ENCODE measurements around the gene CCDC183. TPM values are rescaled to one million over a fixed set of nuclear protein-coding genes. Genes with fewer than 3 reads are reported as not detected.

CCDC183 gene
- polyA plus RNA-seq, 3 donors: 0.54 to 2.1 TPM; not detected in 1

DNA sequence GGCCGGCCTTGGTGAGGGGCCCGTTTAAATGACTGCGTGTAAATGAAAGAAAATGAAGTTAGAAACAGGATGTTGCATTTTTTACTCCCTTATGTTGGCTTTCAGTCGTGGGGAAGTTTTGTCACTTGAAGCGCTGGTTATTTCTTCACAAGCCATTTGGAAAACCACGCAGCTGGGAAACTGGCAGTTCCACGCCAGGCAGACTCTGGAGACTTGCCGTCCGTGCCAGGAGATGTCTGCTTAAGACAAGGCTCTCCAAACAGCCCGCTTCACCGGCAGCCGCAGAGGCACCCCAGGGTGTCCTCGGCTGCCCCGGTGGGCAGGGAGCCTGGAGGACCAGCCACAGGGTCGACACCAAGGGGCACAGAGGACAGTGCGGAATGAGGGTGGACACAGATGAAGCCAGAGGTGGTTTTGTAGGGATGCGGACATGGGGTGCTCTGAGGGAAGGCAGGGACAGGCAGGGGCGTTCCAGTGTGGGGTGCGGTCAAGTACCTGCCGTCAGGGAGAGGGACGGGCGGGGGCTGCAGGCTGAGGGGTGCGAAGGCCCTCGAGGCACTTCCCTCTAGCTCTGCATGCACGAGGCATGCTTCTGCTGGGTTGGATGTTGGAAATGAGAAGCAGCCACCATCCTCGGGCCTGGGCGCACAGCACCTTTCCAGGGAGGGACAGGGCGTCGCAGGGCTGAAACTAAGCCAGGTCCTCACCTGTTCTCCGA lies 35.0 kb downstream of the CCDC183 start:
- no peak for DNase-seq
- peaks cover 68 to 85% of the 10 kb centered on the region in 2 donors for H3K36me3 ChIP-seq (replicated peaks in 1 of 2; ENCODE audit: control insufficient read depth in 1 of 2, insufficient read depth in 2 of 2, low read length in 2 of 2)
- H3K4me2 ChIP-seq (replicated peaks; ENCODE audit: extremely low read depth, low read length, poor library complexity, severe bottlenecking): no peak overlapping the region
- intact Hi-C loops (cut with micrococcal nuclease): no loop called here
- no peak overlapping the region for H3K9ac ChIP-seq (ENCODE audit: insufficient read depth, low read length, poor library complexity, severe bottlenecking)
- 85% methylated on average over 29 of the region's 30 CpGs for WGBS (ENCODE audit: insufficient coverage)
- Mint-ChIP-seq H3K4me3 (no peak overlapping the region), H3K27me3 (ENCODE audit: low read depth in 3 of 3) (peaks cover 0 to 2% (median 0%) of the 10 kb centered on the region in 3 donors), H3K4me1 (no peaks in the 10 kb centered on the region), H3K9me3 (no peaks in the 10 kb centered on the region), H3K27ac (no peak overlapping the region), H3K36me3 (peaks cover 43 to 83% of the 10 kb centered on the region in 2 donors)
- no peaks in the 10 kb centered on the region for H3K9me3 ChIP-seq (replicated peaks in 1 of 2; ENCODE audit: control insufficient read depth in 1 of 2, insufficient read depth in 1 of 2, low read length in 2 of 2)
- TF ChIP-seq, protein P1, sequence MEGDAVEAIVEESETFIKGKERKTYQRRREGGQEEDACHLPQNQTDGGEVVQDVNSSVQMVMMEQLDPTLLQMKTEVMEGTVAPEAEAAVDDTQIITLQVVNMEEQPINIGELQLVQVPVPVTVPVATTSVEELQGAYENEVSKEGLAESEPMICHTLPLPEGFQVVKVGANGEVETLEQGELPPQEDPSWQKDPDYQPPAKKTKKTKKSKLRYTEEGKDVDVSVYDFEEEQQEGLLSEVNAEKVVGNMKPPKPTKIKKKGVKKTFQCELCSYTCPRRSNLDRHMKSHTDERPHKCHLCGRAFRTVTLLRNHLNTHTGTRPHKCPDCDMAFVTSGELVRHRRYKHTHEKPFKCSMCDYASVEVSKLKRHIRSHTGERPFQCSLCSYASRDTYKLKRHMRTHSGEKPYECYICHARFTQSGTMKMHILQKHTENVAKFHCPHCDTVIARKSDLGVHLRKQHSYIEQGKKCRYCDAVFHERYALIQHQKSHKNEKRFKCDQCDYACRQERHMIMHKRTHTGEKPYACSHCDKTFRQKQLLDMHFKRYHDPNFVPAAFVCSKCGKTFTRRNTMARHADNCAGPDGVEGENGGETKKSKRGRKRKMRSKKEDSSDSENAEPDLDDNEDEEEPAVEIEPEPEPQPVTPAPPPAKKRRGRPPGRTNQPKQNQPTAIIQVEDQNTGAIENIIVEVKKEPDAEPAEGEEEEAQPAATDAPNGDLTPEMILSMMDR (IDR thresholded peaks at IDR 0.05): no peak
- no peaks in the 10 kb centered on the region for H4K20me1 ChIP-seq (ENCODE audit: insufficient read depth, low read length)
- no peak overlapping the region for H2AFZ ChIP-seq (ENCODE audit: insufficient read depth, low read depth, low read length, poor library complexity, severe bottlenecking)
- H3K27ac ChIP-seq (ENCODE audit: low read depth in 1 of 2, low read length in 2 of 2): no peak overlapping the region
- H3K4me3 ChIP-seq (replicated peaks in 1 of 3; ENCODE audit: low read depth in 2 of 3, low read length in 3 of 3): no peak overlapping the region
- no peaks in the 10 kb centered on the region for H3K4me1 ChIP-seq (ENCODE audit: control insufficient read depth in 1 of 2, insufficient read depth in 2 of 2, low read length in 2 of 2)
- no peaks in the 10 kb centered on the region for H3K27me3 ChIP-seq (ENCODE audit: control insufficient read depth in 2 of 2, insufficient read depth in 2 of 2, low read length in 2 of 2)
- no peaks in the 10 kb centered on the region for H3K79me2 ChIP-seq (ENCODE audit: insufficient read depth, low read length)

DNA sequence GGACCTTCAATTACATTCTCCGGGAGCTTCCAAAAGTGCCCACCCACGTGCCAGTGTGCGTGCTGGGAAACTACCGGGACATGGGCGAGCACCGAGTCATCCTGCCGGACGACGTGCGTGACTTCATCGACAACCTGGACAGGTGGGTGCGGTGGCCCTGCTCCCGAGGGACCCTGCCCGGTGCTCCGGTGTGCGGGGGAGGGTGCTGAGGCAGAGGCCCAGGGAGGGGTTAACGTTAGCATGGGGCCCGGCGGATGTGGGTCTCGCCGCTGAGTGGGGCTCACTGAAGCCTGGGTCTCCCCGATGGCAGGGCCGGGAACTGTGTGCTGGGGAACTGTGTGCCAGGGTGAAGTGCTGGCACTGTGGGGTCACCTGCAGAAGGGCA lies 35.6 kb downstream of the CCDC183 start:
- peaks cover 0 to 2% (median 0%) of the 10 kb centered on the region in 3 donors for H3K27me3 Mint-ChIP-seq (ENCODE audit: low read depth in 3 of 3)
- H3K9ac ChIP-seq (ENCODE audit: insufficient read depth, low read length, poor library complexity, severe bottlenecking): no peak overlapping the region
- H3K27me3 ChIP-seq (ENCODE audit: control insufficient read depth in 2 of 2, insufficient read depth in 2 of 2, low read length in 2 of 2): no peaks in the 10 kb centered on the region
- no peaks in the 10 kb centered on the region for H4K20me1 ChIP-seq (ENCODE audit: insufficient read depth, low read length)
- 98% methylated on average over 23 of the region's 23 CpGs for WGBS (ENCODE audit: insufficient coverage)
- no peak overlapping the region for H3K4me2 ChIP-seq (replicated peaks; ENCODE audit: extremely low read depth, low read length, poor library complexity, severe bottlenecking)
- no peaks in the 10 kb centered on the region for H3K79me2 ChIP-seq (ENCODE audit: insufficient read depth, low read length)
- H3K4me3 Mint-ChIP-seq: no peak overlapping the region
- TF ChIP-seq, protein P1 (IDR thresholded peaks at IDR 0.05): no peak
- H3K27ac ChIP-seq (ENCODE audit: low read depth in 1 of 2, low read length in 2 of 2): no peak overlapping the region
- no peak overlapping the region for H3K4me3 ChIP-seq (replicated peaks in 1 of 3; ENCODE audit: low read depth in 2 of 3, low read length in 3 of 3)
- peaks cover 70 to 85% of the 10 kb centered on the region in 2 donors for H3K36me3 ChIP-seq (replicated peaks in 1 of 2; ENCODE audit: control insufficient read depth in 1 of 2, insufficient read depth in 2 of 2, low read length in 2 of 2)
- no peaks in the 10 kb centered on the region for H3K4me1 Mint-ChIP-seq
- H3K36me3 Mint-ChIP-seq: peaks cover 40 to 83% of the 10 kb centered on the region in 2 donors
- H3K27ac Mint-ChIP-seq: no peak overlapping the region
- H3K4me1 ChIP-seq (ENCODE audit: control insufficient read depth in 1 of 2, insufficient read depth in 2 of 2, low read length in 2 of 2): no peaks in the 10 kb centered on the region
- no peak for DNase-seq
- peaks cover 0 to under 1% (median 0%) of the 10 kb centered on the region in 7 donors for H3K9me3 Mint-ChIP-seq
- no peak overlapping the region for H2AFZ ChIP-seq (ENCODE audit: insufficient read depth, low read depth, low read length, poor library complexity, severe bottlenecking)
- intact Hi-C loops (cut with micrococcal nuclease): no loop called here
- H3K9me3 ChIP-seq (replicated peaks in 1 of 2; ENCODE audit: control insufficient read depth in 1 of 2, insufficient read depth in 1 of 2, low read length in 2 of 2): no peaks in the 10 kb centered on the region
